Neural crest cell (in vitro differentiated cells): ENCODE results near the gene SRSF7. TPM values are rescaled to one million over a fixed set of nuclear protein-coding genes. Genes with fewer than 3 reads are reported as not detected.

Source experiments
- DNase-seq: peaks from one replicate; pipeline ENCODE4 v3.0.0; 2021; ENCODE audit warnings: low read depth, mixed read lengths, low spot score
- H3K27ac Mint-ChIP-seq: one replicate; pipeline ENCODE4 v1.8.0; 2021; ENCODE audit warnings: mild to moderate bottlenecking, mixed read lengths; ENCODE audit not compliant: unreplicated experiment
- H3K27me3 Mint-ChIP-seq: 2 replicates; pipeline ENCODE4 v1.8.0; 2021; ENCODE audit warnings: low read depth, mild to moderate bottlenecking, mixed read lengths
- H3K36me3 Mint-ChIP-seq: 2 replicates; pipeline ENCODE4 v1.8.0; 2021; ENCODE audit warnings: low read depth, mild to moderate bottlenecking, mixed read lengths
- H3K4me1 Mint-ChIP-seq: 2 replicates; pipeline ENCODE4 v1.8.0; 2021; ENCODE audit warnings: mixed read lengths
- H3K4me3 Mint-ChIP-seq: one replicate; pipeline ENCODE4 v1.8.0; 2021; ENCODE audit warnings: mild to moderate bottlenecking, mixed read lengths
- H3K9me3 Mint-ChIP-seq: 2 replicates; pipeline ENCODE4 v1.8.0; 2021; ENCODE audit warnings: mixed read lengths
- CTCF ChIP-seq: fragments of 200-600 bp; sonication (generic); conservative IDR thresholded peaks from 2 replicates; pipeline ENCODE4 v1.5.0; 2021; ENCODE audit warnings: antibody characterized with exemption, mild to moderate bottlenecking
- total RNA-seq: library from RNA; stranded (reverse); gene quantifications from 2 replicates; pipeline ENCODE4 v1.2.1, GENCODE V29; 2021

Gene SRSF7
- total RNA-seq, 1 donor from 2014 or later: 347 TPM

GRCh38 chr2:38735999-38736320 lies 15.2 kb downstream of the SRSF7 start:
- peaks cover 27% of the 10 kb centered on the region for H3K36me3 Mint-ChIP-seq
- H3K27ac Mint-ChIP-seq: no peak overlapping the region

GRCh38 chr2:38734299-38735058 lies 16.7 kb downstream of the SRSF7 start:
- no peaks in the 10 kb centered on the region for H3K27me3 Mint-ChIP-seq
- H3K9me3 Mint-ChIP-seq: no peaks in the 10 kb centered on the region
- peaks cover 23% of the 10 kb centered on the region for H3K36me3 Mint-ChIP-seq
- DNase-seq: no peak
- H3K4me3 Mint-ChIP-seq: no peak overlapping the region
- TF ChIP-seq CTCF: no peak
- H3K4me1 Mint-ChIP-seq: peaks cover 15% of the 10 kb centered on the region
- peak overlapping the region; percentile 78 for H3K27ac Mint-ChIP-seq

More at GRCh38 chr2:38735999-38736320, 15.2 kb downstream of the SRSF7 start:
- Mint-ChIP-seq H3K27me3 (no peaks in the 10 kb centered on the region), H3K9me3 (peaks cover 3% of the 10 kb centered on the region), H3K4me3 (no peak overlapping the region), H3K4me1 (peaks cover 21% of the 10 kb centered on the region)
- DNase-seq: no peak
- TF ChIP-seq CTCF: no peak

GRCh38 chr2:38733300-38733971 lies 17.7 kb downstream of the SRSF7 start:
- peaks cover 14% of the 10 kb centered on the region for H3K4me1 Mint-ChIP-seq
- TF ChIP-seq CTCF: no peak
- H3K27me3 Mint-ChIP-seq: no peaks in the 10 kb centered on the region
- H3K4me3 Mint-ChIP-seq: no peak overlapping the region
- H3K27ac Mint-ChIP-seq: no peak overlapping the region
- DNase-seq: no peak
- H3K36me3 Mint-ChIP-seq: peaks cover 13% of the 10 kb centered on the region
- H3K9me3 Mint-ChIP-seq: no peaks in the 10 kb centered on the region

GRCh38 chr2:38731684-38732221 lies 19.4 kb downstream of the SRSF7 start:
- no peaks in the 10 kb centered on the region for H3K9me3 Mint-ChIP-seq

GRCh38 chr2:38731090-38731489 lies 20.1 kb downstream of the SRSF7 start:
- Mint-ChIP-seq H3K9me3 (no peaks in the 10 kb centered on the region), H3K27me3 (no peaks in the 10 kb centered on the region), H3K36me3 (peaks cover 3% of the 10 kb centered on the region), H3K27ac (no peak overlapping the region), H3K4me1 (peaks cover 9% of the 10 kb centered on the region), H3K4me3 (no peak overlapping the region)
- no peak for TF ChIP-seq CTCF
- no peak for DNase-seq

More at GRCh38 chr2:38731684-38732221, 19.4 kb downstream of the SRSF7 start:
- Mint-ChIP-seq H3K27ac (no peak overlapping the region), H3K4me1 (peaks cover 10% of the 10 kb centered on the region), H3K4me3 (no peak overlapping the region), H3K27me3 (no peaks in the 10 kb centered on the region), H3K36me3 (peaks cover 3% of the 10 kb centered on the region)
- no peak for TF ChIP-seq CTCF
- DNase-seq: no peak
